Activated CD4-positive, alpha-beta T cell treated with anti-CD3 and anti-CD28 coated beads, Interleukin-2, amount 50 U/mL, for 24 hours (primary cell): ENCODE results near the gene OR4D6.
"Not testable (repeated sequence)": the region's sequence is repeated elsewhere in the genome, so short reads cannot be mapped to it uniquely, and the experiment has no call there.

Experiments
- DNase-seq, 2 donors: peaks; one replicate each; pipeline ENCODE4 v3.0.0-alpha.2; 2020; ENCODE audit warnings: low read depth in 1 of 2, low spot score in 1 of 2

The OR4D6 gene

GRCh38 chr11:59456661-59457060, at the start of gene OR4D6:
Gene OR4D6, plus strand, starts transcription at chr11:59456961. Its CDS starts 0 bp downstream, at chr11:59456961.
- no peak for DNase-seq

GRCh38 chr11:59413646-59414045, 43.1 kb upstream of the OR4D6 start:
- DNase-seq, result no peak

- DNase-seq, result no peak
Measured at GRCh38 chr11:59415111-59415510, 41.6 kb upstream of the OR4D6 start.

- no peak for DNase-seq
Measured at GRCh38 chr11:59416613-59417012, 40.1 kb upstream of the OR4D6 start.

GRCh38 chr11:59417023-59417422, 39.7 kb upstream of the OR4D6 start:
- DNase-seq, result no peak

- DNase-seq, result no peak
Measured at GRCh38 chr11:59418156-59418555, 38.6 kb upstream of the OR4D6 start.

- no peak for DNase-seq
Measured at GRCh38 chr11:59423835-59424234, 32.9 kb upstream of the OR4D6 start.

- DNase-seq, result no peak
Measured at GRCh38 chr11:59425131-59425530, 31.6 kb upstream of the OR4D6 start.

GRCh38 chr11:59426361-59427067, 30.2 kb upstream of the OR4D6 start, which contains the start of gene OR5A2:
Gene OR5A2, minus strand, starts transcription at chr11:59426413. Its CDS starts 3,460 bp downstream, at chr11:59422953.
- no peak for DNase-seq

GRCh38 chr11:59427068-59427382, 29.7 kb upstream of the OR4D6 start:
- no peak for DNase-seq

GRCh38 chr11:59429924-59430516, 26.7 kb upstream of the OR4D6 start:
- peak in 1 of 2 donors; percentile 61 for DNase-seq

GRCh38 chr11:59436169-59436568, 20.6 kb upstream of the OR4D6 start, which contains the start of gene OR5A1:
Gene OR5A1, plus strand, starts transcription at chr11:59436469. Its CDS starts 6,700 bp downstream, at chr11:59443169.
- DNase-seq, result no peak

- no peak for DNase-seq
Measured at GRCh38 chr11:59437770-59438169, 19.0 kb upstream of the OR4D6 start.

- not testable (repeated sequence) for DNase-seq
Measured at GRCh38 chr11:59445624-59446023, 11.1 kb upstream of the OR4D6 start.

- no peak for DNase-seq
Measured at GRCh38 chr11:59448484-59448883, 8.3 kb upstream of the OR4D6 start.

- DNase-seq, result no peak
Measured at GRCh38 chr11:59459916-59460315, 3.2 kb downstream of the OR4D6 start.

- no peak for DNase-seq
Measured at GRCh38 chr11:59463190-59463641, 6.5 kb downstream of the OR4D6 start.

- no peak for DNase-seq
Measured at GRCh38 chr11:59473015-59473414, 16.3 kb downstream of the OR4D6 start, which contains the start of gene OR4D10. Gene OR4D10, plus strand, starts transcription at chr11:59473315. Its CDS starts 4,115 bp downstream, at chr11:59477430.

- no peak for DNase-seq
Measured at GRCh38 chr11:59475176-59475575, 18.4 kb downstream of the OR4D6 start.

GRCh38 chr11:59479906-59480305, 23.1 kb downstream of the OR4D6 start:
- no peak for DNase-seq

GRCh38 chr11:59480359-59480758, 23.6 kb downstream of the OR4D6 start:
- no peak for DNase-seq

- no peak for DNase-seq
Measured at GRCh38 chr11:59501931-59502330, 45.2 kb downstream of the OR4D6 start.

GRCh38 chr11:59503276-59503675, 46.5 kb downstream of the OR4D6 start, which contains the start of gene OR4D11:
Gene OR4D11, plus strand, starts transcription at chr11:59503576. Its CDS starts 0 bp downstream, at chr11:59503576.
- no peak for DNase-seq
